Transverse colon (tissue), 4 donors: Measurements from ENCODE around the gene SLC8A3.
"Not testable (repeated sequence)": the region's sequence is repeated elsewhere in the genome, so short reads cannot be mapped to it uniquely, and the experiment has no call there.

Experiments used
- EP300 ChIP-seq: sonication (generic); formaldehyde crosslinking; IDR thresholded peaks from one replicate; pipeline ENCODE4 v1.6.1; 2017; ENCODE audit warnings: antibody characterized with exemption, low read depth
- POLR2A ChIP-seq: fragments of 450-650 bp; IDR thresholded peaks from one replicate; pipeline ENCODE4 v1.6.1; 2016; ENCODE audit warnings: antibody characterized with exemption, mild to moderate bottlenecking, moderate library complexity
- POLR2AphosphoS5 ChIP-seq, 3 donors: sonication (generic); formaldehyde crosslinking; IDR thresholded peaks; one replicate each; pipeline ENCODE4 v1.6.1; 2016; ENCODE audit warnings: antibody characterized with exemption in 3 of 3
- TF ChIP-seq, protein P1 (sequence below), 5 experiments: fragments of 200-600 bp in 3 of 5; fragments of 450-650 bp in 2 of 5; sonication (generic) in 3 of 5; IDR thresholded peaks; 1 replicate in 2 of 5; 2 replicates in 3 of 5; pipeline ENCODE4 v1.5.1; 2016 to 2017; ENCODE audit warnings: antibody characterized with exemption in 5 of 5, inconsistent platforms in 3 of 5, mild to moderate bottlenecking in 2 of 5, moderate library complexity in 1 of 5

- TF ChIP-seq, protein P1, sequence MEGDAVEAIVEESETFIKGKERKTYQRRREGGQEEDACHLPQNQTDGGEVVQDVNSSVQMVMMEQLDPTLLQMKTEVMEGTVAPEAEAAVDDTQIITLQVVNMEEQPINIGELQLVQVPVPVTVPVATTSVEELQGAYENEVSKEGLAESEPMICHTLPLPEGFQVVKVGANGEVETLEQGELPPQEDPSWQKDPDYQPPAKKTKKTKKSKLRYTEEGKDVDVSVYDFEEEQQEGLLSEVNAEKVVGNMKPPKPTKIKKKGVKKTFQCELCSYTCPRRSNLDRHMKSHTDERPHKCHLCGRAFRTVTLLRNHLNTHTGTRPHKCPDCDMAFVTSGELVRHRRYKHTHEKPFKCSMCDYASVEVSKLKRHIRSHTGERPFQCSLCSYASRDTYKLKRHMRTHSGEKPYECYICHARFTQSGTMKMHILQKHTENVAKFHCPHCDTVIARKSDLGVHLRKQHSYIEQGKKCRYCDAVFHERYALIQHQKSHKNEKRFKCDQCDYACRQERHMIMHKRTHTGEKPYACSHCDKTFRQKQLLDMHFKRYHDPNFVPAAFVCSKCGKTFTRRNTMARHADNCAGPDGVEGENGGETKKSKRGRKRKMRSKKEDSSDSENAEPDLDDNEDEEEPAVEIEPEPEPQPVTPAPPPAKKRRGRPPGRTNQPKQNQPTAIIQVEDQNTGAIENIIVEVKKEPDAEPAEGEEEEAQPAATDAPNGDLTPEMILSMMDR (IDR thresholded peaks at IDR 0.05): not testable (repeated sequence)
- not testable (repeated sequence) for TF ChIP-seq POLR2AphosphoS5 (IDR thresholded peaks at IDR 0.05); EP300; POLR2A
These were observed 41.3 kb upstream of the SLC8A3 start for GRCh38 chr14:70229877-70230640.
